ENCODE data around the gene HHATL.

DNA sequence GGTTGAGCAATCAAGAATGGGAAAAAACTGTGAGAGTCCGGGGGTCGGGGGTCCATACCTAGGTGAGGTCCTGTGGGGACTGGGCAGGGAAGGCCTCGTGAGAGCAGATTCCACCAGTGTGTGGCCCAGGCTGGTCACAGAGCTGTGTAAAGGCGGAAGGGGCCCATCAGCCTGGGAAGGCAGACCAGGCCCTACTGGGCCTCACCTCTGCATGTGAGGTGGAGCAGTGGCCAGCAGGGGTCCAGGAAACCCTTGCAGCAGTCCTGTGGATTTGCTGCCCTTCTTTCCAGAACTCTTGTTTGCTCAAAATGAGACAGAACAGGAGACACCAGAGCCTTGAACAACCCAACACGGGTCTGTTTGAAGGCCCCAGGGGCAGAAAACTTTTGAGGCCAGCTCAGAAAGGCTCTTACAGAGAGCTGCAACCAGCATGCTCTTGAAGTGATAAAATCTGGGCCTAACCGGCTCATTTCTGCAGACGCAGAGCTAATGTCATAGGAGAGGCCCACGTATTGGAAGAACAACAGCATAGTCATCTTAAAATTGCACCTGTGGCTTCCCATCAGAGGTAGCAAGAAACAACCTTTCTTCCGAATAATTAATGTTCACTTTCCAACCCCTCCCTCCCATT is 30.3 kb upstream of the HHATL start:
- no peak for TF ChIP-seq EZH2phosphoT487 (IDR thresholded peaks at IDR 0.05; ENCODE audit: low read length)
- TF ChIP-seq, protein P1, sequence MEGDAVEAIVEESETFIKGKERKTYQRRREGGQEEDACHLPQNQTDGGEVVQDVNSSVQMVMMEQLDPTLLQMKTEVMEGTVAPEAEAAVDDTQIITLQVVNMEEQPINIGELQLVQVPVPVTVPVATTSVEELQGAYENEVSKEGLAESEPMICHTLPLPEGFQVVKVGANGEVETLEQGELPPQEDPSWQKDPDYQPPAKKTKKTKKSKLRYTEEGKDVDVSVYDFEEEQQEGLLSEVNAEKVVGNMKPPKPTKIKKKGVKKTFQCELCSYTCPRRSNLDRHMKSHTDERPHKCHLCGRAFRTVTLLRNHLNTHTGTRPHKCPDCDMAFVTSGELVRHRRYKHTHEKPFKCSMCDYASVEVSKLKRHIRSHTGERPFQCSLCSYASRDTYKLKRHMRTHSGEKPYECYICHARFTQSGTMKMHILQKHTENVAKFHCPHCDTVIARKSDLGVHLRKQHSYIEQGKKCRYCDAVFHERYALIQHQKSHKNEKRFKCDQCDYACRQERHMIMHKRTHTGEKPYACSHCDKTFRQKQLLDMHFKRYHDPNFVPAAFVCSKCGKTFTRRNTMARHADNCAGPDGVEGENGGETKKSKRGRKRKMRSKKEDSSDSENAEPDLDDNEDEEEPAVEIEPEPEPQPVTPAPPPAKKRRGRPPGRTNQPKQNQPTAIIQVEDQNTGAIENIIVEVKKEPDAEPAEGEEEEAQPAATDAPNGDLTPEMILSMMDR (IDR thresholded peaks at IDR 0.05; ENCODE audit: low read length), result no peak
